H1 (cell line): ENCODE data around the gene AAGAB. TPM values are rescaled to one million over a fixed set of nuclear protein-coding genes. Genes with fewer than 3 reads are reported as not detected.

Source experiments
- CHD2 ChIP-seq: IDR thresholded peaks from 2 replicates; pipeline ENCODE4 v1.6.1; 2012; ENCODE audit warnings: low read length, improper control_type of control experiment
- JUND ChIP-seq: IDR thresholded peaks from 2 replicates; pipeline ENCODE4 v1.6.1; 2011; ENCODE audit warnings: mild to moderate bottlenecking, improper control_type of control experiment, low read length
- polyA plus RNA-seq, 7 experiments: library from polyadenylated mRNA; depleted of rRNA in 3 of 7; stranded (reverse) in 5 of 7; unstranded in 2 of 7; fragments of >200 nt in 5 of 7; fragments of 200-250 nt in 2 of 7; gene quantifications; 1 replicate in 5 of 7; 2 replicates in 1 of 7; 4 replicates in 1 of 7; pipeline versions ENCODE4 v1.2.1 to v1.2.3, GENCODE V29; 2011 to 2013; ENCODE audit warnings: missing spikeins in 2 of 7, mixed read lengths in 2 of 7
- total RNA-seq: library from RNA; stranded (reverse); fragmentation: NEBNext Ultra II Directional; extraction: Animal tissue kit (Norgen Biotek cat#: 25700); gene quantifications from 2 replicates; pipeline ENCODE4 v1.2.1, GENCODE V29; 2021
- TF ChIP-seq, protein P1 (sequence below): fragments of 300-600 bp; sonication (generic); IDR thresholded peaks from 2 replicates; pipeline ENCODE4 v1.7.1; 2012; ENCODE audit warnings: low read length, moderate library complexity, mild to moderate bottlenecking, inconsistent platforms; ENCODE audit not compliant: insufficient replicate concordance

Gene AAGAB
- total and polyA plus RNA-seq, 2 of the 8 experiments (the other 6 are each of a cell fraction or from before 2014, with no cell fraction given): 20.1 to 45.9 TPM

DNA sequence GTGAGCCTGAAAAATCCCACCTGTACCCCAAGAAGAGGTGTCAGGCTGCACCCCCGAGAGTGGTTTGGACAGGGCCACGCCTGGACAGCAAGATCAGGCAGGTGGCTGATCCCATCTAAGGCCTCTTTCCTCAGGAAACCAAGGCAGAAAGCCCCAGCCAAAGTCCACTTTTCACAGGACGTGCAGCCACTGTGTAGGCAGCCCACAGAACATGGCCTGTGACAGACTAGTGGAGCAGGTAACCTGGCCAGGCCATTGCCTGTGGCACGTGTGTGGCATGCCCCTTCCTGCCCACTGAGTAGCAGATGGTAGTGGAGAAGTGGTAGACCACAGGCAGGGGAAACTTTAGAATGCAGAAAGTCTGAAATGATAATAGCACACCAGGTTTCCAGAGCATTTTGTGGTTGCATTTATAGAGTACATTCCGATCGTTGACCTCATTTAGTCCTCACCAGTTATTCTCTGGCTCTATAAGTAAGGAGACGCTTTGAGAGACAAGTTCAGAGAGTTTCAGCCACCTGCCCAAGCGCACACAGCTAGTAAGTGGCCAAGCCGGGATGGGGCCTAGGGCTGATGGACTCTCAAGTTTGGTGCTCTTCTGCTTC is 68.7 kb downstream of the AAGAB start (continued):
- TF ChIP-seq CHD2 (no peak), JUND (no peak)
- TF ChIP-seq, protein P1, sequence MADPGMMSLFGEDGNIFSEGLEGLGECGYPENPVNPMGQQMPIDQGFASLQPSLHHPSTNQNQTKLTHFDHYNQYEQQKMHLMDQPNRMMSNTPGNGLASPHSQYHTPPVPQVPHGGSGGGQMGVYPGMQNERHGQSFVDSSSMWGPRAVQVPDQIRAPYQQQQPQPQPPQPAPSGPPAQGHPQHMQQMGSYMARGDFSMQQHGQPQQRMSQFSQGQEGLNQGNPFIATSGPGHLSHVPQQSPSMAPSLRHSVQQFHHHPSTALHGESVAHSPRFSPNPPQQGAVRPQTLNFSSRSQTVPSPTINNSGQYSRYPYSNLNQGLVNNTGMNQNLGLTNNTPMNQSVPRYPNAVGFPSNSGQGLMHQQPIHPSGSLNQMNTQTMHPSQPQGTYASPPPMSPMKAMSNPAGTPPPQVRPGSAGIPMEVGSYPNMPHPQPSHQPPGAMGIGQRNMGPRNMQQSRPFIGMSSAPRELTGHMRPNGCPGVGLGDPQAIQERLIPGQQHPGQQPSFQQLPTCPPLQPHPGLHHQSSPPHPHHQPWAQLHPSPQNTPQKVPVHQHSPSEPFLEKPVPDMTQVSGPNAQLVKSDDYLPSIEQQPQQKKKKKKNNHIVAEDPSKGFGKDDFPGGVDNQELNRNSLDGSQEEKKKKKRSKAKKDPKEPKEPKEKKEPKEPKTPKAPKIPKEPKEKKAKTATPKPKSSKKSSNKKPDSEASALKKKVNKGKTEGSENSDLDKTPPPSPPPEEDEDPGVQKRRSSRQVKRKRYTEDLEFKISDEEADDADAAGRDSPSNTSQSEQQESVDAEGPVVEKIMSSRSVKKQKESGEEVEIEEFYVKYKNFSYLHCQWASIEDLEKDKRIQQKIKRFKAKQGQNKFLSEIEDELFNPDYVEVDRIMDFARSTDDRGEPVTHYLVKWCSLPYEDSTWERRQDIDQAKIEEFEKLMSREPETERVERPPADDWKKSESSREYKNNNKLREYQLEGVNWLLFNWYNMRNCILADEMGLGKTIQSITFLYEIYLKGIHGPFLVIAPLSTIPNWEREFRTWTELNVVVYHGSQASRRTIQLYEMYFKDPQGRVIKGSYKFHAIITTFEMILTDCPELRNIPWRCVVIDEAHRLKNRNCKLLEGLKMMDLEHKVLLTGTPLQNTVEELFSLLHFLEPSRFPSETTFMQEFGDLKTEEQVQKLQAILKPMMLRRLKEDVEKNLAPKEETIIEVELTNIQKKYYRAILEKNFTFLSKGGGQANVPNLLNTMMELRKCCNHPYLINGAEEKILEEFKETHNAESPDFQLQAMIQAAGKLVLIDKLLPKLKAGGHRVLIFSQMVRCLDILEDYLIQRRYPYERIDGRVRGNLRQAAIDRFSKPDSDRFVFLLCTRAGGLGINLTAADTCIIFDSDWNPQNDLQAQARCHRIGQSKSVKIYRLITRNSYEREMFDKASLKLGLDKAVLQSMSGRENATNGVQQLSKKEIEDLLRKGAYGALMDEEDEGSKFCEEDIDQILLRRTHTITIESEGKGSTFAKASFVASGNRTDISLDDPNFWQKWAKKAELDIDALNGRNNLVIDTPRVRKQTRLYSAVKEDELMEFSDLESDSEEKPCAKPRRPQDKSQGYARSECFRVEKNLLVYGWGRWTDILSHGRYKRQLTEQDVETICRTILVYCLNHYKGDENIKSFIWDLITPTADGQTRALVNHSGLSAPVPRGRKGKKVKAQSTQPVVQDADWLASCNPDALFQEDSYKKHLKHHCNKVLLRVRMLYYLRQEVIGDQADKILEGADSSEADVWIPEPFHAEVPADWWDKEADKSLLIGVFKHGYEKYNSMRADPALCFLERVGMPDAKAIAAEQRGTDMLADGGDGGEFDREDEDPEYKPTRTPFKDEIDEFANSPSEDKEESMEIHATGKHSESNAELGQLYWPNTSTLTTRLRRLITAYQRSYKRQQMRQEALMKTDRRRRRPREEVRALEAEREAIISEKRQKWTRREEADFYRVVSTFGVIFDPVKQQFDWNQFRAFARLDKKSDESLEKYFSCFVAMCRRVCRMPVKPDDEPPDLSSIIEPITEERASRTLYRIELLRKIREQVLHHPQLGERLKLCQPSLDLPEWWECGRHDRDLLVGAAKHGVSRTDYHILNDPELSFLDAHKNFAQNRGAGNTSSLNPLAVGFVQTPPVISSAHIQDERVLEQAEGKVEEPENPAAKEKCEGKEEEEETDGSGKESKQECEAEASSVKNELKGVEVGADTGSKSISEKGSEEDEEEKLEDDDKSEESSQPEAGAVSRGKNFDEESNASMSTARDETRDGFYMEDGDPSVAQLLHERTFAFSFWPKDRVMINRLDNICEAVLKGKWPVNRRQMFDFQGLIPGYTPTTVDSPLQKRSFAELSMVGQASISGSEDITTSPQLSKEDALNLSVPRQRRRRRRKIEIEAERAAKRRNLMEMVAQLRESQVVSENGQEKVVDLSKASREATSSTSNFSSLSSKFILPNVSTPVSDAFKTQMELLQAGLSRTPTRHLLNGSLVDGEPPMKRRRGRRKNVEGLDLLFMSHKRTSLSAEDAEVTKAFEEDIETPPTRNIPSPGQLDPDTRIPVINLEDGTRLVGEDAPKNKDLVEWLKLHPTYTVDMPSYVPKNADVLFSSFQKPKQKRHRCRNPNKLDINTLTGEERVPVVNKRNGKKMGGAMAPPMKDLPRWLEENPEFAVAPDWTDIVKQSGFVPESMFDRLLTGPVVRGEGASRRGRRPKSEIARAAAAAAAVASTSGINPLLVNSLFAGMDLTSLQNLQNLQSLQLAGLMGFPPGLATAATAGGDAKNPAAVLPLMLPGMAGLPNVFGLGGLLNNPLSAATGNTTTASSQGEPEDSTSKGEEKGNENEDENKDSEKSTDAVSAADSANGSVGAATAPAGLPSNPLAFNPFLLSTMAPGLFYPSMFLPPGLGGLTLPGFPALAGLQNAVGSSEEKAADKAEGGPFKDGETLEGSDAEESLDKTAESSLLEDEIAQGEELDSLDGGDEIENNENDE: no peak
